GM12873 (cell line): ENCODE data around the gene FANCI.

ENCODE experiments used
- TF ChIP-seq, protein P1 (sequence below): IDR thresholded peaks from 2 replicates; pipeline ENCODE4 v1.5.1; 2012; ENCODE audit warnings: low read depth, mild to moderate bottlenecking, moderate library complexity, low read length, control low read depth; ENCODE audit not compliant: insufficient read depth; ENCODE audit errors: missing control alignments

The FANCI gene

DNA sequence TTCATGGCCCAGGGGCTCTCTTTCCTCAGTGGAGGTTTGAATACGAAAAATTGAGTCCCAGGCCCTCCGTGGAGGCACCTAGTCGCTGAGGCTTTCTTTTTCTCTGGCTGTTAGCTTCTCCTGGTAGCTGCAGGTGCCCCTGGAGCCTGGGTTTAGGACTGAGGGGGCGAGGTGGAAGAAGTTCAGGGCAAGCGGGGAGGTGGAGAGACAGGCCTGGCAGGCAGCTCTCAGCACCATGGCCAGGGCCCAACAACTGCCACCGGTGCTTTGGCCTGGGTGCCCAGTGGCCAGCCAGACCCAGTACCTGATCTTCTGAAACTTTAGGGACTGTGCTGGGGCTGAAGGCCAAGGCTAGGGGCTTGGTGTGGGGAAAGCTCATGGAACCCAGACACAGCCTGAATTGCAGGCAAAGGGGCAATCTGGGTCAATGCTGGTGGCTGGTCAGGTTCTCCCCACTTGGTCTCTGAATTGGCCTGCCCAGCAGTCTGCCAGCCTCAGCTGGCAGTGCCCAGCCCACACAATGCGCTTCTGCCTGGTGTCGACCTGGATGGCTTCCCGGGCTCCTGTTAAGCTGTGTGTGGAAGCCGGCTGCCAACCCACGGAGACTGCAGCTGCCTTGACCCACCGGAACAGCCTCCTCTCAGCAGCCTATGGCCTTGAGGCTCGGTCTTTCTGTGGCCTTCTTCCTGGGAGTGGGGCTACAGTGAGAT lies 121.1 kb downstream of the FANCI start:
- TF ChIP-seq, protein P1, sequence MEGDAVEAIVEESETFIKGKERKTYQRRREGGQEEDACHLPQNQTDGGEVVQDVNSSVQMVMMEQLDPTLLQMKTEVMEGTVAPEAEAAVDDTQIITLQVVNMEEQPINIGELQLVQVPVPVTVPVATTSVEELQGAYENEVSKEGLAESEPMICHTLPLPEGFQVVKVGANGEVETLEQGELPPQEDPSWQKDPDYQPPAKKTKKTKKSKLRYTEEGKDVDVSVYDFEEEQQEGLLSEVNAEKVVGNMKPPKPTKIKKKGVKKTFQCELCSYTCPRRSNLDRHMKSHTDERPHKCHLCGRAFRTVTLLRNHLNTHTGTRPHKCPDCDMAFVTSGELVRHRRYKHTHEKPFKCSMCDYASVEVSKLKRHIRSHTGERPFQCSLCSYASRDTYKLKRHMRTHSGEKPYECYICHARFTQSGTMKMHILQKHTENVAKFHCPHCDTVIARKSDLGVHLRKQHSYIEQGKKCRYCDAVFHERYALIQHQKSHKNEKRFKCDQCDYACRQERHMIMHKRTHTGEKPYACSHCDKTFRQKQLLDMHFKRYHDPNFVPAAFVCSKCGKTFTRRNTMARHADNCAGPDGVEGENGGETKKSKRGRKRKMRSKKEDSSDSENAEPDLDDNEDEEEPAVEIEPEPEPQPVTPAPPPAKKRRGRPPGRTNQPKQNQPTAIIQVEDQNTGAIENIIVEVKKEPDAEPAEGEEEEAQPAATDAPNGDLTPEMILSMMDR, result no peak

DNA sequence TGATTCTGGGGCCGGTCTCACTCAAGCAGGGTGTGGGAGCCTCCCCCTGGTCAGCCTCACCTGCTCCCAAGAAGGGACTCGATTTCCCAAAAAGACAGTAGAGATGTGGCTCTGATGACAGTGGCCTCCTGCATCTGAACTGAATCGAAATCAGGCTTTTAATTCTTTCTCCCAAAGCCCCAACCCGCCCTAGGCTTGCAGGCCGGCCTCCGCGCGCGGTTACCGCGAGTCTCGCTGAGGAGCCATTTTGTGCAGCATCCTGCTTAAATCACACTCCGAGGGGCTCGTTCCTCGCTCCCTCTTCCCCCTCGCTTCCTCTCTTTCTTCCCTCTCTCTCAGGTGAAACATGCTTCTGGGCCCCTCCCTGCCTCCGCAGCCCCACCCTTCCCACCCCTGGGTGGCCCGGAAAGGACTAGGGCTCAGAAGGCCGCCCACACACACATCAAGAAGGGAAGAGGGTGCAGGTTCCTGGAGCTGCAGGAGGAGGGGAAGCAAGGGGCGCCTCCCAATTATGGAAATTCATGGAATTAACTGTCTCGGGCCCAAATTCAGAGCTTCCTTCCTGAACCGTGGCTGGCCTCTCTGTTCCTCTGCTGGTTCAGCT lies 121.8 kb downstream of the FANCI start:
- TF ChIP-seq, protein P1, result no peak
